Stimulated activated CD4-positive, alpha-beta T cell treated with anti-CD3 and anti-CD28 coated beads, Interleukin-1b, Interleukin-23, amount 100 ng/mL, for 24 hours (primary cell): ENCODE measurements around the gene COQ8A.

Experiments
- DNase-seq, 4 experiments: peaks; one replicate each; pipeline ENCODE4 v3.0.0-alpha.2; 2020; ENCODE audit warnings: low read depth in 4 of 4, low spot score in 1 of 4

Gene COQ8A

DNA sequence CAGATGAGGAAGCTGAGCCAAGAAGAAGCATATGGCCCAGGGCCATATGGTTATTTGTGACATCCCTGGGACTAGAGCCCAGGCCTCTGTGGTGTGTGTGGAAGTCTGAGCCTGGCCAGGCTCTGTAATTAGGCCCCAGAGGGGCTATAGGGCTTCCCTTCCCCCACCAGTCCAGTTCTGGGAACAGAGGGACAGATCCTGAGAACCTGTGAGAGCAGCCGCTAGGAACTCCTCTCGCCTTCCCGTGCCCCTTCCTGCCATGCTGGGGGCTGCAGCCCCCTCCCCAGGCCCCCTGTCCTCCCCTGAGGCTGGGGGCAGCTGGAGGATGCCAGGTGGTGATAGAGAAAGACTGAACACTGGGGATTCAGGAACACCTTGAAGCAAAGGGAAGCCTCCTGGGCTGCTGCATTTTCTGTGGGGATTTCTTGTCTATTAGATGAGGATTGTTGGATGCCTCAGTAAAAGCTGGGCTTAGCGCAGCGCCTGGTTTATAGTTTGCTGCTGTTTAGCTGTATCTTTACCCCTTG, 33.3 kb downstream of the COQ8A start:
- no peak for DNase-seq

DNA sequence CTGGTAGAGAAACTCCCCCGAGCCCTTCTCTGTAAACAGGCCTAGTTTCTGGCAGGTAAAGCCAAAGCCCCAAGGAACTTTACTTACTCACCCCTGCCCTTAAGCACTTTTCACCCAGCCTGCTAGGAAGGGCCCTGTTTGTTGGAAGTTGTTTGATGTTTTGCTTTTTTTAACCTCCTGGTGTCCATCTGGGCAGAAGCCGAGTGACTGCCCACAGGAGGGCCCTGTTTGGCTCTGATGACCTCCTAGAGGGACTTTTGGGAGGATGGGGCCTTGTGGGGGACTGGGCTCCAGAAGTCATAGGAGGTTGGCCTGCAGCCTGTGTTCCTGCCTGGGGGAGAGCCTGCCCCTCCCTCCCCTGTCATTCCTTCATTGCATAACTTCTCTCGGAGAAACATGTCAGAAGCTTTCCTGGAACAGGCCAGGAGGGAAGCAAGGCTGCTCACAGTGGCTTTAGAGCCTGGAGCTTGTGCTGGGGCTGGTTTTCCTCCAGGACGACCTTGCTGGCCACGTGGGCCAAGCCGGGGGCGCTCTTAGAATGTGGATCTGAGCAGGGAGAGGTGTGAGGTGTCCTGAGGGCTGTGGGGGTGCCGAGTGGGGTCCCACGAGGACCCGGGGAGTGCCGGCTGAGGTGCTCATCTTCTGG, 33.9 kb downstream of the COQ8A start:
- no peak for DNase-seq

GRCh38 chr1:226974544-226975258, 34.6 kb downstream of the COQ8A start:
- no peak for DNase-seq

DNA sequence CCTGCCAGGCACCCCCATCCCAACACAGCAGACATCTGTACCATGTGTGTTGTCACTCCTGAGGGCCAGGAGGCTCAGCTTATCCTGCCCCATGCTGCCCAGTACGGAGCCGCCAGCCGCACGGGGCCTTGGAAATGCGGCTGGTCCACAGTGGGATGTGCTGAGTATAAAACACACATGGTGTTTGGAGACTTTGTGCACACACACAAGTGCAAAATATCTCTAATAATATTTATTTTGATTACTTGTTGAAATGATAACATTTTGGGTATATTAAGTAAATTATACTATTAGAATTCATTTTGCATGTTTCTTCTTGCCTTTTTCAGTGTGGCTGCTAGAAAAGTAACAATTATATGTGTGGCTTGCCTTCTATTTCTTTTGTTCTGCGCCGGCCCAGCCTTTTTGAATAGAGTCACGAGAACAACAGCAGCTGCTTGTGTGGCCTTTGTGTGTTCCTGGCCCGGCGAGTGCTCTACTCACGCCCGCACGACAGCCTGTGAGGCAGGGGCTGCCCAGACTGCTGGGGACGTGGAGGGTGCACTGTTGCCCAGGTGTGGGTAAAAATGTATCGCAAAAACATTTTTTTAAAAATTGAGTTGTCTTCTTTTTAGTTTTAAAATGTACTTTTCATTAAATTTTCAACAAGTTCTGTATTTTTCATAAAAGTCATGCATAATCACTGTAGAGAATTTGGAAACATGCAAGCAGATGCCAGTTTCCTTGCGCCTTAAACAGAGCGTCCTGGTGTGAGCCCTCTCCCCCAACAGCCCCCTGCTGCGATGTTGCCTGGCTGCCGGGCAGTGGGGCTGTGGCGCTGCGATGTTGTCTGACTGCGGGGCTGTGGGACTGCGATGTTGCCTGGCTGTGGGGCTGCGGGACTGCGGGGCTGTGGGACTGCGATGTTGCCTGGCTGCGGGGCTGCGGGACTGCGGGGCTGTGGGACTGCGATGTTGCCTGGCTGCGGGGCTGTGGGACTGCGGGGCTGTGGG, 35.5 kb downstream of the COQ8A start:
- no peak for DNase-seq

DNA sequence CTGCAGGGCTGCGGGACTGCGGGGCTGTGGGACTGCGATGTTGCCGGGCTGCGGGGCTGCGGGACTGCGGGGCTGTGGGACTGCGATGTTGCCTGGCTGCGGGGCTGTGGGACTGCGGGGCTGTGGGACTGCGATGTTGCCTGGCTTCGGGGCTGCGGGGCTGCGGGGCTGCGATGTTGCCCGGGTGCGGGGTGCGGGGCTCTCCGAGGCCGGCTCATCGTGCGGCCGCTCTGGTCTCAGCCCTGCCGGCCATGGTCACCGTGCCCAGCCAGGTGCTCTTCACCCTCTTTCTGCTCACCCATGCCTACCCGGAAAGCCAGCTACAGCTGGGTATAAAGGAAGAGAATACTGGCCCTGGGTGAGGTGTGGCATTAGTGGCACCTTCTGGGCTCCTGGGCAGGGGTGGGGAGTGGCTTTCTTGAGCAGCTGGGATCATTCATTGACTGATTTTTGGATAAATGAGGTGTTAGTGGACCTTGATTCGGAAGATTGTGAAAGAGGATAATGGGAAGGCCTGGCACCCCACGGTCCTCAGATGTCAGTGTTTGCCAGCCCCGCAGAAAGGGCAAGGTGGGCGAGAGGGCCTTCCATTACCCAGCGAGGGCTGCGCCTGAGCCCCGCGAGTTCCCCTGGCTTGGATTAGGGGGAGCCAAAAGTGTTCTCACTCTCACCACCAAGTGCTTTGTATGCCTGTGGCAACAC, 36.3 kb downstream of the COQ8A start:
- no peak for DNase-seq

DNA sequence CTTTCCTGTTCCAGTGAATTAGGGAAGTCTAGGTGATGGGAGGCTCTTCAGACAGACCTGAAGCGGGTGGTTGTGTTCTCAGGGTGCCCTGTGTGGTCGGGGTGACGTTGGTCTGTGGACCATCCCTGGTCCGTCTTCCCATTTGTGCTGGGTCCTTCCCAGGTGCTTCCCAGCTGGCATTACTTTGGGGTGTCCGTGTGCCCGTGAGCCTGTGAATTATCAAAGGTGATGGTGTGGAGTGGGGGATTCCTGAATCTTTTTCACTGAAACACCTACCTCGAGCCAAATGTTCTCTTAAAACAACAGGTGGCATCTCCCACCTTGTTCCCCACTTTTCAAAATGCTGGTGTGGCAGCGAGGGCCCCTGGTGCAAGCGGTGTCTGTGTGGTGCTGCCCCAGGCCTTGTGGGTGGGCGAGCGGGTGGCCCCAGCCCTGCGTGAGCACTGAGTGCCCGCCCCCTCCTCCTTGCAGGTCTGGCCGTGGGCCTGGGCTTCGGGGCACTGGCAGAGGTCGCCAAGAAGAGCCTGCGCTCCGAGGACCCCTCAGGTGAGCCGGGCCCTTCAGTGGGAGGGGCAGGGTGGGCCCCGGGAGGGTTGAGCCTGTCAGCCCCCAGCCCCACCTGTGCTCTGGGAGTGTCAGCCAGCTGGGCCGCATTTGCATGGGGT, 37.0 kb downstream of the COQ8A start:
- DNase-seq = no peak

GRCh38 chr1:226977643-226978431, 37.7 kb downstream of the COQ8A start:
- DNase-seq = no peak

DNA sequence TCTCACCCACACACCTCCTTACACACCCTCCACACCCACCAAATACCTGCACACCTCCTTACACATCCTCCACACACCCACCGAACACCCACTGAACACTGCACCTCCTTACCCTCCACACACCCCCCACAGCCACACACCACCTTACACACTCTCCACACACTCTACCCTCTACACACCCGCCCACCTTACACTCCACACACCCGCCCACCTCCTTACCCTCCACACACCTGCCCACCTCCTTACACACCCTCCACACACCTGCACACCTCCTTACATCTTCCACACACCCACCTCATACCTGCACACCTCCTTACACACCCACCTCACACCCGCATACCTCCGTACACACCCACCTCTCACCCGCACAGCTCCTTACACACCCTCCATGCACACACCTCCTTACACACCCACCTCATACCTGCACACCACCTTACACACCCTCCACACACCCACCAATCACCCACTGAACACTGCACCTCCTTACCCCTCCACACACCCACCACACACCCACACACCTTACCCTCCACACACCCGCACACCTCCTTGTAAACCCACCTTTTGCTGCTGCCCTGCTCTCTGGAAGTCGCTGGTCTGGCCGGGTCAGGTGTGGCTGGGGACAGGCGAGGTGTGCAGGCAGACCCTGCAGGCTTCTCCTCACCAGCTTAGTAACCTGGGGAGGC, 38.5 kb downstream of the COQ8A start:
- no peak for DNase-seq

GRCh38 chr1:226979115-226979516, 39.0 kb downstream of the COQ8A start:
- DNase-seq = no peak

- DNase-seq = no peak
These were observed 39.5 kb downstream of the COQ8A start for GRCh38 chr1:226979517-226980121.

GRCh38 chr1:226980122-226980560, 40.0 kb downstream of the COQ8A start:
- no peak for DNase-seq

GRCh38 chr1:226980565-226981385, 40.7 kb downstream of the COQ8A start:
- no peak for DNase-seq

DNA sequence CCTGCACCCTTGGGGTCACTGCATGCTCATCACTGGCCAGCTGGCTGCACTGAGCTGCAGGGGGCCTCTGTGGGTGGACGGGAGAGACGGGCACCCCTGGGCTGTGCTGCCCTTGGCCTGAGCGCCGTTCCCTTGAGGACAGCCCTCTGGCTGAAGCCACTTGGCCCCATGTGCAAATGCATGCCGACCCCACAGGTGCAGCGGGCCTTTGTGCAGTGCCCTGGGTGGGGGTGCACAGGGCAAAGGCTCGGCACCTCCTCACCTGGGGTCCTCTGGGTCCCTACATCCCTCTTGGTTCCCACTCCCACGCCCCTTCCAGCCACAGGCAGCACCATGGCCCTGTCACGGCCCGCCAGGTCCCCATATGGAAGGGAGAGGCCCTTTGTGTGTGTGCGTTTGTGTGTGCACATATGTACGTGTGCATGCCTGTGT, 41.3 kb downstream of the COQ8A start:
- no peak for DNase-seq

- DNase-seq = no peak
These were observed 41.7 kb downstream of the COQ8A start for GRCh38 chr1:226981838-226982237.

- no peak for DNase-seq
These were observed 42.5 kb downstream of the COQ8A start for GRCh38 chr1:226982451-226983177.

GRCh38 chr1:226983247-226983991, 43.3 kb downstream of the COQ8A start:
- DNase-seq = no peak
